ENCODE results near the gene THRSP.

Gene THRSP

GRCh38 chr11:78110351-78110750 lies 46.7 kb downstream of the THRSP start:
- H3K9me2 ChIP-seq (replicated peaks; ENCODE audit: insufficient read depth, low read length): no peaks in the 10 kb centered on the region
- no peaks in the 10 kb centered on the region for H3F3A ChIP-seq (ENCODE audit: insufficient read depth)
- H3K9ac ChIP-seq (ENCODE audit: low read length): no peak overlapping the region
- H4K20me1 ChIP-seq (ENCODE audit: low read depth, low read length): no peaks in the 10 kb centered on the region
- no peak overlapping the region for H3K4me3 ChIP-seq (ENCODE audit: insufficient read depth, low read length, poor library complexity, severe bottlenecking)
- no peak overlapping the region for H2AFZ ChIP-seq (ENCODE audit: low read depth, low read length, severe bottlenecking)
- no peak overlapping the region for H3K4me2 ChIP-seq (ENCODE audit: low read depth, low read length, poor library complexity, severe bottlenecking)
- no peaks in the 10 kb centered on the region for H3K9me3 ChIP-seq (ENCODE audit: insufficient read depth, low read length)
- no peaks in the 10 kb centered on the region for H3K79me2 ChIP-seq (ENCODE audit: insufficient read depth, low read length)
- no peak for TF ChIP-seq EZH2phosphoT487 (conservative IDR thresholded peaks at IDR 0.05; ENCODE audit: low read length)
- TF ChIP-seq CTCF (IDR thresholded peaks at IDR 0.05; ENCODE audit: insufficient read depth, low read length, poor library complexity, severe bottlenecking): no peak
- H3K27ac ChIP-seq (ENCODE audit: low read depth, low read length): no peak overlapping the region
- H3K36me3 ChIP-seq (ENCODE audit: low read length): peaks cover 9% of the 10 kb centered on the region; the same call in 1 of the 2 replicates
- no peaks in the 10 kb centered on the region for H3K27me3 ChIP-seq (ENCODE audit: low read length)

- no peak overlapping the region for H3K9ac ChIP-seq (ENCODE audit: low read length)
- H3K4me2 ChIP-seq (ENCODE audit: low read depth, low read length, poor library complexity, severe bottlenecking): no peak overlapping the region
- H3F3A ChIP-seq (ENCODE audit: insufficient read depth): no peaks in the 10 kb centered on the region
- H3K4me3 ChIP-seq (ENCODE audit: insufficient read depth, low read length, poor library complexity, severe bottlenecking): no peak overlapping the region
- H3K36me3 ChIP-seq (ENCODE audit: low read length): peaks cover 9% of the 10 kb centered on the region; the same call in 1 of the 2 replicates
- H3K27me3 ChIP-seq (ENCODE audit: low read length): no peaks in the 10 kb centered on the region
- no peaks in the 10 kb centered on the region for H3K79me2 ChIP-seq (ENCODE audit: insufficient read depth, low read length)
- H3K9me3 ChIP-seq (ENCODE audit: insufficient read depth, low read length): no peaks in the 10 kb centered on the region
- no peak for TF ChIP-seq CTCF (IDR thresholded peaks at IDR 0.05; ENCODE audit: insufficient read depth, low read length, poor library complexity, severe bottlenecking)
- TF ChIP-seq EZH2phosphoT487 (conservative IDR thresholded peaks at IDR 0.05; ENCODE audit: low read length): no peak
- no peak overlapping the region for H3K27ac ChIP-seq (ENCODE audit: low read depth, low read length)
- H4K20me1 ChIP-seq (ENCODE audit: low read depth, low read length): no peaks in the 10 kb centered on the region
- no peak overlapping the region for H2AFZ ChIP-seq (ENCODE audit: low read depth, low read length, severe bottlenecking)
- H3K9me2 ChIP-seq (replicated peaks; ENCODE audit: insufficient read depth, low read length): no peaks in the 10 kb centered on the region
Measured at GRCh38 chr11:78110830-78111229, 47.2 kb downstream of the THRSP start.

- Histone ChIP-seq H3K36me3 (ENCODE audit: low read length) (peaks cover 9% of the 10 kb centered on the region; the same call in 1 of the 2 replicates), H3F3A (ENCODE audit: insufficient read depth) (no peaks in the 10 kb centered on the region), H3K4me2 (ENCODE audit: low read depth, low read length, poor library complexity, severe bottlenecking) (no peak overlapping the region), H3K79me2 (ENCODE audit: insufficient read depth, low read length) (no peaks in the 10 kb centered on the region), H3K9me3 (ENCODE audit: insufficient read depth, low read length) (no peaks in the 10 kb centered on the region), H3K9me2 (replicated peaks; ENCODE audit: insufficient read depth, low read length) (no peaks in the 10 kb centered on the region), H3K4me3 (ENCODE audit: insufficient read depth, low read length, poor library complexity, severe bottlenecking) (no peak overlapping the region), H4K20me1 (ENCODE audit: low read depth, low read length) (no peaks in the 10 kb centered on the region), H3K9ac (ENCODE audit: low read length) (no peak overlapping the region), H3K27ac (ENCODE audit: low read depth, low read length) (no peak overlapping the region), H2AFZ (ENCODE audit: low read depth, low read length, severe bottlenecking) (no peak overlapping the region), H3K27me3 (ENCODE audit: low read length) (no peaks in the 10 kb centered on the region)
- TF ChIP-seq EZH2phosphoT487 (conservative IDR thresholded peaks at IDR 0.05; ENCODE audit: low read length): no peak
- no peak for TF ChIP-seq CTCF (IDR thresholded peaks at IDR 0.05; ENCODE audit: insufficient read depth, low read length, poor library complexity, severe bottlenecking)
Measured at GRCh38 chr11:78111298-78111697, 47.6 kb downstream of the THRSP start.

Data from SU-DHL-6 (cell line).